ENCODE results near the gene FAM72B.
"Not testable (repeated sequence)": the region's sequence is repeated elsewhere in the genome, so short reads cannot be mapped to it uniquely, and the experiment has no call there.

The FAM72B gene

DNA sequence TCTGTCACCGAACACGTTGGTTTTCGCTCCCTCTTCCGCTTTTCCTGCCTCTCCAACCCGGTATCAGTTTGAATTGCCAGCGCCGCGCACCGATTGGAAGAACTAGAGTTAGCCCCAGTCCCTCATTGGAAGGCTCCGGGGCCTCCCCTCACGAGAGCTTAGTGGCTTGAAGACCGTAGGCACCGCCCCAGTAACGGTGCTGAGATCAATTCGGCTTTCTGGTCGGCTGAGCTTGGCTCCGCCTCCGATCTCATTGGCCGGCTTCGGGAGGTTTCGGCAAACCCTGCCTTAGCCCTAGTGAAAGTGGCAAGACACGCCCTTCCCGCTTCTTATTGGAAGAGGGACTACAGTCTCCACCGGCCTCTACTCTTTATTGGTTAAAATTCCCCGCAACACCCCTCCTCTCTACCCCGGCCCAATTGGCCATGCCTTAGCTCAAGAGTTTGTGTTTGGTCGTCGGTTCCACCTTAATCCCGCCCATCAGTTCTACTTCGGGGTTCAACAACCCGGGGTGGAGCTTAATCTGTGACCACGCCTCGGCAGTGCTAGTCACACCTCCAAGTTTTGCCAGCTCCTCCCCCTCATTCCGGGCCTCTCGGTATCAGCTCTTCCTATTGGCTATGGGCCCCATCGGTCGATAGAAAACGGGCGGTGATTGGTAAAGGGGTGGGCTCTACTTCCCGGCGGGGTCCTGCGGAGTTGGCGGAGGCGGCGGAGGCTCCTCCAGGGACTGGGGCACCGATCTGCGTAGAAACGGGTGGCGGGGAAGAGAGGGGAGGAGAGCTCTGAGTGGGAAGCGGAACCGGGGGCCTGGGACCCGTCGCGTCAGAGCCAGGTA, at the start of gene FAM72B, which contains the start of gene SRGAP2C:
Gene FAM72B (minus strand): TSS at position 51 of the 838 bp plus-strand sequence. CDS start 851 bp downstream, outside the sequence.
Gene SRGAP2C (plus strand): TSS at position 686 of the 838 bp plus-strand sequence. CDS start 2,472 bp downstream, outside the sequence.
- DNase-seq (ENCODE audit: low read depth): peak; percentile 97

DNA sequence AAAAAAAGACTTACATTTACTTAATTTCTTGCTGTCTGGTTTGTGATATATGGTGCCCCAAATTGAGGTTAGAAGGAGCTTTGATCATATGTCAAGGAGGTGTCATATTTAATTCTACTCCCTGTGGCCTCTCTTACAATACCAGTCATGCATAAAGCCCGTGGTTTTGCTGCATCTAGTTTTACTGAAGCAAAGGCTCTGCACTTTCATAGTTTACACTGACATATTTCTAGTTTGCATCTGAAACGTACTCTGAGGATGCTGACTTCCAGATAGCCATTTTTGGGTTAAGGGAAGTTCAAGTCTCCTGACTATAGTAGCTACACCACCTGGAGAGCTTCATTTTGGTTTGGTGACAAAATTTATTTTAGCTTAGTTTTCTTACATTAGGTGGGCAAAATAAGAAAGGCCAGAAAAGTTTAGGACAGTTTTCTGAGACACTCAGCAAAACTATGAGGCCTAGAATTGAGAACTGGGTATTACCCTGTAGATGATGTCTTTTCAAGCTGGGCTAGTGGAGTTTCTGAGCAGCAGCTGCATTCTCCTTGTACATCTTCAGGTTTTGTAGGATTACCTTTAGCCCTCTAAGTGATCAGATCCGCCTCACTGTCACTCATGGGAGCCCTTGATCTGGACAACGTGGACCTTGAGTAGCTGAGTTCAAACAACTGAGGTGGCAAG, 48.4 kb upstream of the FAM72B start:
- DNase-seq (ENCODE audit: low read depth): not testable (repeated sequence)

DNA sequence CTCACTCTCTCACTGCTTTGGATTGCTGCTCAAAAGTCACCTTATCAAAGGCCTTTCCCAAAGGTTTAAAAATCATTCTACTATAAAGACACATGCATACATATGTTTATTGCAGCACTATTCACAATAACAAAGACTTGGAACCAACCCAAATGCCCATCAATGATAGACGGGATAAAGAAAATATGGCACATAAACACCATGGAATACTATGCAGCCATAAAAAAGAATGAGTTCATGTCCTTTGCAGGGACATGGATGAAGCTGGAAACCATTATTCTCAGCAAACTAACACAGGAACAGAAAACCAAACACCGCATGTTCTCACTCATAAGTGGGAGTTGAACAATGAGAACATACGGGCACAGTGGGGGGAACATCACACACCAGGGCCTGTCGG, 46.5 kb upstream of the FAM72B start:
- not testable (repeated sequence) for DNase-seq (ENCODE audit: low read depth)

DNA sequence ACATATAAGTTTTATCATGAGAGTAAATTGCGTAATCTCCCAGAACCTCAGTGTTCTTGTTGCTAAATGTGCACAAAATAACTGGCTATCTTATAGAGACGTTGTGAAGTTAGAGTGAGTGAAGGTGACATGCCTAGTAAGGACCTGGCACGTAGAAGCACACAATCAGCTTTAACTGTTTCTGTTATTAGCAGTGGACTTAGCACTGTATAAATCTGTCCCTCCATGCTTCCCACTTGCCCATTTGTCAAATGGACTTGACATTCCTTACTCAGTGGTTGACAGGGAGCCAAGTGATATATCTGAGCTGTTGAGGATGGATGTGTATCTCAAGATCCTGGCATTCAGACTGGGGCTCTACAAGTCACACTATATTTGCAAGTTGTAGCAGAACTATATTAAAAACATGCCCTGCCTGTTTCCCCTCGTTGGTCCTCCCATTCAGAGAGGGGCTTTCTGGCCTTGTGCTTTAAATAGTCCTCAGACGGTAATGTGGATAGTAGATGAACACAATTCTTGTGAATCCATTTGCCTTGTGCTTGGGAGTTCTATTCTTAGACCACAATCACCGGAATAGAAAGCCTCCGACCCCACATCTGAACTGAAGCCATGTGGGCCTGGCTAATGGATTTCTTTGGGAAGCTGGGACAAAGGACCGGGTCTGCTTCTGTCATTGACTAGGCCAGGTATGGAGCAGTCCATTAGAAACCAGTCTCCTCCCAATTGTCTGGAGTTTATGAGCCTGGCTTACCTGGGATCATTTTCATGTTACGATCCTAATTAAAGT, 43.6 kb upstream of the FAM72B start:
- DNase-seq (ENCODE audit: low read depth): not testable (repeated sequence)

DNA sequence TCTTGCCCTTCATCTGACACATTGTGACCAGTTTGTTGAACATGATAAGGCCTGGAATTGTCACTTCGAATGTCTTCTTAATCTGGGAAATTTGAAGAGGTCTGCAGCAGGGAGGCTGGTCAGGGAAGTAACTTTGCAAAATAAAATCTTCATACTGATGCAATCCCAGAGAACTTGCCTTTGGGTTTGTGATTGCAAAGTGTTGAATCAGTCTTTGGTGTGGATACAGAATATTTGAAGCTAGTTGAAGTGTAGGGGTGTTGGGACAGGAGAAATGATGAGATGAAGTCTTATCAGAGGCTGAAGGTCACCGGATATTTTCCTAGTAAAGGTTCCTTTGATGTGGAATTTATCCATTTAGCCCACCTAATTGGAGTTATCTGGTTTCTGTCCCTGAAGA, 42.8 kb upstream of the FAM72B start:
- not testable (repeated sequence) for DNase-seq (ENCODE audit: low read depth)

DNA sequence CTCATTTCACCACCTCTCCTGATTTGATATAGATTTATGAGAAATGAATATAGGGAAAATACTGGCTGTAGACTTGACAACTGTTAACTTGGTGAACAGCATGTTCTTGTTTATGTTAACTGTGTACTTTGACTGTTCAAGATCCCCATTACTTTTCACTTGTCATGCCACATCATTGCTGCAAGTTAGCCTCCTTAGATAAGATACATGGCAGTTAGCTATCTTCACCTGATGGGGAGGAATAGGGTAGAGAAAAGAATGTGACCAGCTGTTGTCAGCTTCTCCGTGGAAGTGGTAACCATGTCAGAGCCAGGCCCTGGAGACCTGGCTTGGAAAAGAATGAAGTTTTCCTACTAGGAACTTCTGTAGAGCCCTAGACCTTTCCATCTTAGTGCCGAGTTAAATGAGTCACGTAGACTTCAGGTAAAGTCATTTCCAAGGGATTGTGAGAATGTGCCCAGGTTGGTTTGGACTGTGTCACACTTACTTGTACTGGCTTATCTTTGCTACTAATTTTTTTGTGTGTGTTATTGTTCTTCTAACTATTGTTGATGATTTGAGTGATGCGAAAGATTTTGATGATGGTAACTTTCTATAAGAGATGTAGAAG, 42.3 kb upstream of the FAM72B start:
- DNase-seq (ENCODE audit: low read depth): not testable (repeated sequence)

DNA sequence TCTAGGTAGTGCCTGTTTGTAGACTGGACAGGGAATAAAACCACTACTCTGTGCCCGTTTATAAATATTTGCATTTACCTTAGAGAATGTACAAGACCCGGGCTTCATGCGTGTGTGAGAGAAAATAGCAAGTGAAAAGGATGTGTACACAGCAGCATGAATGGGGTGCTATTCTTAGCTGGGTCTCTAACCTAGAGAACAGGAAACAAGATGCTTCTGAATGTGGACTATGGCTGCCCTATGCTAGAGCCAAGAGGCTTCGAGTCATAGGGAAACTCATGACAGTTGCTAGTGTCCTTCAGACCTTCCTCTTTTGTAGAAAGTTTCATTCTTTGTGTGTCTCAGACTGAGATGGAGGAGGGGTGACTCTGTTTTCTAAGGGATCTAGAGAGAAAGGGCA, 40.6 kb upstream of the FAM72B start:
- not testable (repeated sequence) for DNase-seq (ENCODE audit: low read depth)

DNA sequence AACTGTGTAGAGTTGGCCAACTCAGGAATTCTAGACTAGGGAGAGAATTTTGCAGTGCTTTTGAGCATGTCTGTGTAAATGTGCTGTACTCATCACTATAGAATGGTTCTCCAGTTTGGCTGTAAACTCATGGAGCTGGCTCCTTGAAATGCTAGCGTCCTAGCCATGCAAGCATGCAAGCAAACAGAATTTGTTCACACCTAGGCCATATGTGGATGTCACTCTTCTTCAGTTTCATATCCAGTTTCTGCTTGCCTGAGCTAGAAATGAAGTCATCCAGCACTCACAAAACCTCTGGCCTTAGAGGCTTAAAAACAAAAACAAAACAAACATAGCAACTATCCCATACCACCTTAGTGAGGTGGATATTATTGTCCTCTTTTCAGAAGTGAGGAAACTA, 37.6 kb upstream of the FAM72B start:
- not testable (repeated sequence) for DNase-seq (ENCODE audit: low read depth)

DNA sequence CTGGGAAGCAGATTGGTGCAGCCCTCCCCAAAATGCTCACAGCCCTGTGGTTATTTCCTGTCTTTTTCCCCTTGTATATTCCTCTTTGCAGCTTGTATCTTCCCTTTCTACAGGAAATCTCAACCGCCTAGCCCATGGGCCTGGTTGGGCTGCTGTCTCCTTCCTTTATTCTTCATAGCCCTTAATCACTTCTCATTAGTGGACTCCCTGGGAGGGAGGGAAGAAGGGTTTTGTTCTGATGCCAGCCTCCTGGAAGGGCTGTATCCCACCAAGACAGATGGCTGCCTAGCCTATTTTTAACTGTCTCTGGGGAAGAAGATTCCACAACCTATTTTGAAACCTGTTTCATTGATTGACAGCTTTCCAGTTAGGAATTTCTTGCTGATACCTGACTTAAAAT, 32.5 kb upstream of the FAM72B start:
- not testable (repeated sequence) for DNase-seq (ENCODE audit: low read depth)

DNA sequence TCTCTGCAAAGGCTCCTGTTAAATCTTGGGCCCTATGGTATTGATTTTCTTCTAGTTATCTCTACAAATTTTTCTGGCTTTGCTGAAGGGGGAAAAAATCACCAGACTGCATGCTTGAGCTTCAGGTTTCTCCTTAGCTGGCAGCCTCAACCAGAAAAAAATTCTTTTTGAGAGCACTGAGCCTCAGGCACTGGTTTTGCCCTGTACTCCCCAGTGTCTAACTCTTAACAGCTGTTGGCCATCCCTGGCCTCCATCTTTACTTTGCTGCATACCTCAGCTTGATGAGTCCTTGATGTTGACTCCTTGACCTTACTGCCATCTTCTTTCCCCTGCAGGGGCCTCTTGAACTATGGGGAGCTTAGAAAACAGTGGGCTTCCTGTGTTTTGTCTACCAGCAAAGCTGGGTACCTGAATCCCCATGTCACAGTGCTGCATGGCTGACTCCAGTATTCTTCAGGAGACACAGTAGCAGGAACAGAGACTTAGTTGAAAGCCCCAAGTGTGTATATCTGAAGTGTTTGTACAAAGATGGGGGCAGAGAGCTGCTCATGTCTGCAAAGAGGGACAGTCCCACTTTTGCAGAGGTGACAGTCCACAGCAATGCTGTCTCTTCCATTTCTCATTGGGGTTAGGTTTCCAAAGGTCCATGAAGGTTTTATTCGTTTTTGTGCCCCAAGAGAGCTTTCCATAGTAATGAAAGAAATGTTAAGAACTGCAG, 31.7 kb upstream of the FAM72B start:
- not testable (repeated sequence) for DNase-seq (ENCODE audit: low read depth)

DNA sequence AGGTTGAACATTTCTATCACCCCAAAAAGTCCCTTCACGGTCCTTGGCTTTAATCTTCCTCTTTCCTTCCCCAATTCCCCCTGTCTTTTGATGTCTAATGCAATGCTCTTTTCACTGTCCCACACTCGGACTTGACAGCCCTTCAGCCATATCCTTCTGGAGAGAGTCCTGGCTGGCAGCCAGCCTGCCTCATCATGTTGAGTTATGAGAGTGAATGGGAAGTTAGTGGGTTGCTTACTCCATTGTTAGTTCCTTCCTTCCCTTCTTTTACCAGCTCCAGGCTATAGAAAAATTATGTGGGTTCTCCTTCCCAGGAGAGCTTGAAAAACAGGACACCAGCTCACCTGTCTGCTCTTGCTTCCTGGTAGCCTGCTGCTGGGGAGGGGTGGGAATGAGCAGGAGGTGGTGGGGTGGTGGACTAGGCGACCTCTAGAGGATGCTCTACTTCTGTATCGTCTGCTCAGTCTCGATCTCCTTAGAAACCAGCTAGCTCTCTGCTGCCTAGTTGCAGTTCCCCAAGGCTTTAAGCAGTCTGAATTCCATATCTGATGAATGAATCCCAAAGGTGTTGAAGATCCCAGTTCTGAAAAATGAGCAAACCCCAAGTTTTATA, 30.5 kb upstream of the FAM72B start:
- DNase-seq (ENCODE audit: low read depth): not testable (repeated sequence)

DNA sequence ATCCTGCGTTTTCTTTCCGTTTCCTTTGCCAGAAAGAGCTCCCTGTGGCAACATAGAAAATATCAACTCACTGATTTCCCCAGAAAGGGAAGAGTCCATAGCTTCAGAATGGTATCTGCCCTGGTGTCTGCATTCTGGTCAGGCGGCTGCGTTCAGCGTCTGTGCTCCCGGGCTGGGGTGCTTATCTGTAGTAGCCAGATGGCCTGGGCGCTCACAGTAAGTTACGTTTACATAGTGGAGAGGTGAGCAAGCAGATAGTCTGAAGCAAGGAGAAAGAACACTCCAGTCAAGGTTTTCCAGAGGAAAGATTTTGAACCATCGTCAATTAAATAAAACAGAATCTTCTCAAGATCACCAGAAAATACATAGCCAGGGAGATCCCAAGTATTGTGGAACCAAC, 29.4 kb upstream of the FAM72B start:
- DNase-seq (ENCODE audit: low read depth): not testable (repeated sequence)

DNA sequence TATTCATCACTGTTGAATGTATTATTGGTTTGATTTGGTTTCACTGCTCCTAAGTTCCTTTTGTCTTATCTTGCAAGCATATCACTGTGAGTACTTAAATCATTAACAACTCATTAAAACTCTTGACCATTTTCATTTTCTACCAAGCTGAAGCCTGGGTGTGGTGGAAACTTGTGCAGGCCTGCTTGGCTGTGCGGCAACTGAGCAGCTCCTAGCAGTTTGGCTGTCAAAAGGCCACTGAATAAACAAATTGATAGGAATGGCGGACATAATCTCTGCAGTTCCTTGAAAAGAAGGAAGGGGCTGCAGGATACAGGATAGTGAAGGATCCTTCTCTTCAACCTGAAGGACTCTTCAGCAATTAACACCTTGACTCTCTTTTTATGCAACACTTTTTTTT, 26.6 kb upstream of the FAM72B start:
- DNase-seq (ENCODE audit: low read depth): not testable (repeated sequence)

DNA sequence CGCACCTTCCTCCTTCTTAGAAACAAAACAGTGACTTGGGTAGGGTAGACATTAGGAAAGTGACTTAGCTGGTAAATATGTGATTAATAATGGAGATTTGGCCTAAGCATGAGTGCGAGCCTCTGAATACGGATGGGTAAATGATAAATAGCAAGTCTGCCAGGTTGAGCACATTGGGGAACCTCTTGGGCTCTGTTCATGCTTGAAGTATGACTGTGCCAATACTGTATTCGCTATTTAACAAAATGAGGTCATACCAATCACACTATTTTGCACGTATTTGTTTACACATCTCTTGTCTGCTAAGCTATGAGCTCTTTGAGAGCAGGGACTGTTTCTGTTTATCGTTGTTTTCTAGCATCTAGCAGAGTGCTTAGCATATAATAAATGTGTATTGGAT, 24.2 kb upstream of the FAM72B start:
- DNase-seq (ENCODE audit: low read depth): not testable (repeated sequence)

DNA sequence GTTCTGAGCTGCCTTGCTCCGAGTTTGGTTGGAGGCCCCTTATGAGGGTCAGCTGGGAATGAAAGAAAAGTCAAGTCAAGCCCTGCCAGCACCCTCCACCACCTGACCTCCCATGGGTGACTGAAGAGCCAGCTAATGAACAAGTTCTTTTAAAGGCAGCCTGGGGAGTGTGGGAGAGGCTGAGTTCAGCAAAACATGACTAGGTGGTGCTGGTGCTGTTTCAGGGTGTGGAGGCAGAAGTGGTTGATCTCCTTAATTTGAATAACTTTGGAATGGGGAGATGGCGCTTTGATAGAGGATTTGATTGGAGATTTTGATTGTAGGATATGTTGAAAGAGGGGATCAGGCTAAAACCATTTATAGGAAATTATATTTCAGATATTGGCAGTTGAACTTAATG, 23.2 kb upstream of the FAM72B start:
- DNase-seq (ENCODE audit: low read depth): not testable (repeated sequence)

DNA sequence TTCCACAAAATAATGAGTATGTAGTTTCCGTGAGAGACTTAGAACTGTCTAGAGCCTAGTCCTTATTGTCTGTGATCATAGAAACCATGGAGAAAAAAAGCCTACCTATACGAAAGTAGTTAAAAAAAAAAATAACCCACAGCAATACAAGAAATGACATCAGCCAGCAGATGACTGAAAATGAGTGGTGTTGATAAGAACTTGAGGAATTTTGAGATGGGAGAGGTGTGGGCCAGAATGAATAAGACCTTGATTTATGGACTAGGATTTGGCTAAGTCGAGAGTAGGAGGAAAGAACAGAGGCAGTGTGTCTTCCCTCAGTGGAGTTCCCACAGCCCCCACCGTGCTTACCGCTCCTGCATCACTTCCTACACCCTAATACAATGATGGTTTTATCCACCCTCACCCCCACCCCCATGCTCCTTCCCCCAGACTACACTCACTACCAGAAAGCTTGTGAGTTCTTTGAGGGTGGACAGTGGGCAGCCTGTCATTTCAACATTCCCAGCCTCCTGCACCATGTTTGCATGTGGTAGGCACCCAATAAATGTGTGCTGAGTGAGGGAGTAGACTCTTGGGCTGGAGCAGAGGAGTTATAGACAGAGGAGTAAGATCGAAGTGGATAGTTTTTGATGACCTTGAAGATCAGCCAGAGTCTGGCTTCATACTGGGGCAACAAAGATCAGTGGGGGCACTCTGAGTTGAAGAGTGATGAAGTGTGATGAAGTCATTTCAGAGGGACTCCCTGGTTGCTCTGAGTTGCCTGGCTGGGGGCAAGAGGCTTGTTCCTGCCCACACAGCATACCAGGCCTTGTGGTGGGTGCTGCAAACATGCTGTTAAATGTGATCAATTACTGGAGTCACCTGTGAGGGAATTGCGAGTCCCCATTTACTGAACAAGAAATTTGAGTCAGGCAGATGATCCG, 21.9 kb upstream of the FAM72B start:
- not testable (repeated sequence) for DNase-seq (ENCODE audit: low read depth)

DNA sequence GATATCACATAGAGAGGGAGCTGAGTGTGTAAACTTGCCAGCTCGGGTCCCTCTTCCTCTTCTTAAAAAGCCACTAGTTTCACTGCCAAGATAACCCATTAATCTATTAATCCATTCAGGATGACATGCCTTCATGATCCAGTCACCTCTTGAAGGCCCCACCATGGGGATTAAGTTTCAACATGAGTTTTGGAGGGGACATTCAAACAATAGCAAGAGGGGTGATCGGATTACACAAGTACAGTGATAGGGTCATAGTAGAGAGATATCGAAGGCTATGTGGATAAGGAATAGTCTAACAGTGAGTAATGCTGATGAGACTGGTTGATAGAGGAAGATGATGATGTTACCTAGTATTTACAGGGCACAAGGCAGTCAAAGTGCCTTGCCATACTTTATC, 18.8 kb upstream of the FAM72B start:
- not testable (repeated sequence) for DNase-seq (ENCODE audit: low read depth)

DNA sequence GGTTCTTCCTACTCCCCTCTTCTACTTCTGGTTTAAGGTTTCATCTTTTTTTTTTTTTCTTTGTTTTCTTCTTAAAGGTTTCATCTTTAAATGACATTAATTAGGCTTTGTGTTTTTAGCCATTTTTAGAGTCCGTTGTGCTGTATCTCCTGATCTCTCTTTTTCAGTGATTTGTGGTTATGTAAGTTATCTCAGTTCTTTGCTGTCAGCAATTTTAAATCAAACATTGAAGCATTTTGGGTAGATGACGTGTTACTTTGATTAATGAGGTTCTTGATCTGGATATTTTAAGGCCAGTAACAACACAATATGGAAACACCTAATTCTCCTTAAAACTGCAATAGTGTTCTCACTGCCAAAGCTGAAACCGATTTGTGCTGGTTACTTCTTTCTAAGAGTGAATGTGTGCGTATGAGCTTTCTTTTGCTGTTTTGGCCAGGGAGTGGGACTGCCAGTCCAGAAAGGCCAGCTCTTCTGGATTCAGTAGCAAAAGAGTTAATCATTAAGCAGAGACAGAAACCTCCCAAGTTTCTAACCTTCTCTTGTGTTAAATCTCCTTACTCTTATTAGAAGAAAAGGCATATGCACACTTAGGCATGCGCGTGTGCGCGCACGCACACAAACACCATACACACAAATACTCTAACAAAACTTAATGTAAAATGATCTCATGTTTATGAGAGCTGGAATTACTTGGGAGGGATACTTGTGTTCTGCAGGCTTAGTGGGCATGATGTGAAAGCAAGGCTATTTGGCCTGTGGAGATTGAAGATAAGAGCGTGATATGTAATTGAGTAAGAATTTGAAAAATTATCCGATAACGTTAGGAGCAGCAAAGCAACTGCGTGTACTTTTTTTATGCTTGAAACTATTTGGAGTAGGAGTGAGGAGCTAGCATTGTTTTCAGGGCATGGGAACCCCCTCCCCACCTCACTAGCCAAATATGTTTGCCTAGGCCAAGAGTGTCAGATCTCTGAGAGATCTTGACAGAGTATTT, 17.1 kb upstream of the FAM72B start:
- not testable (repeated sequence) for DNase-seq (ENCODE audit: low read depth)

Data from fibroblast of the conjunctiva (primary cell).